ENCODE measurements around the gene ZMIZ1.

Gene ZMIZ1

GRCh38 chr10:79211616-79212015 lies 142.8 kb downstream of the ZMIZ1 start:
- TF ChIP-seq CTCF (IDR thresholded peaks at IDR 0.05; ENCODE audit: low read depth, low read length) (no peak), MYC (IDR thresholded peaks at IDR 0.05; ENCODE audit: low read depth, low read length) (no peak), MAX (IDR thresholded peaks at IDR 0.05; ENCODE audit: low read depth, low read length) (no peak), POLR2A (IDR thresholded peaks at IDR 0.05; ENCODE audit: extremely low read depth, insufficient read length) (no peak)
- no peak for DNase-seq (ENCODE audit: low read depth)
- H3K4me3 ChIP-seq (ENCODE audit: low read depth, low read length): no peak overlapping the region

GRCh38 chr10:79215531-79215930 lies 146.8 kb downstream of the ZMIZ1 start:
- no peak overlapping the region for H3K4me3 ChIP-seq (ENCODE audit: low read depth, low read length)
- TF ChIP-seq POLR2A (IDR thresholded peaks at IDR 0.05; ENCODE audit: extremely low read depth, insufficient read length) (no peak), MYC (IDR thresholded peaks at IDR 0.05; ENCODE audit: low read depth, low read length) (no peak), MAX (IDR thresholded peaks at IDR 0.05; ENCODE audit: low read depth, low read length) (no peak), CTCF (IDR thresholded peaks at IDR 0.05; ENCODE audit: low read depth, low read length) (no peak)
- DNase-seq (ENCODE audit: low read depth): no peak

GRCh38 chr10:79219322-79219957 lies 150.7 kb downstream of the ZMIZ1 start:
- no peak overlapping the region for H3K4me3 ChIP-seq (ENCODE audit: low read depth, low read length)
- DNase-seq (ENCODE audit: low read depth): no peak
- TF ChIP-seq CTCF (IDR thresholded peaks at IDR 0.05; ENCODE audit: low read depth, low read length) (no peak), MAX (IDR thresholded peaks at IDR 0.05; ENCODE audit: low read depth, low read length) (no peak), POLR2A (IDR thresholded peaks at IDR 0.05; ENCODE audit: extremely low read depth, insufficient read length) (no peak), MYC (IDR thresholded peaks at IDR 0.05; ENCODE audit: low read depth, low read length) (no peak)

GRCh38 chr10:79220307-79220706 lies 151.5 kb downstream of the ZMIZ1 start:
- no peak for DNase-seq (ENCODE audit: low read depth)
- H3K4me3 ChIP-seq (ENCODE audit: low read depth, low read length): no peak overlapping the region
- TF ChIP-seq MYC (IDR thresholded peaks at IDR 0.05; ENCODE audit: low read depth, low read length) (no peak), CTCF (IDR thresholded peaks at IDR 0.05; ENCODE audit: low read depth, low read length) (no peak), MAX (IDR thresholded peaks at IDR 0.05; ENCODE audit: low read depth, low read length) (no peak), POLR2A (IDR thresholded peaks at IDR 0.05; ENCODE audit: extremely low read depth, insufficient read length) (no peak)

- no peak for TF ChIP-seq MAX (IDR thresholded peaks at IDR 0.05; ENCODE audit: low read depth, low read length)
- no peak for DNase-seq (ENCODE audit: low read depth)
- no peak overlapping the region for H3K4me3 ChIP-seq (ENCODE audit: low read depth, low read length)
These were observed 152.6 kb downstream of the ZMIZ1 start for GRCh38 chr10:79221110-79222051.

- TF ChIP-seq CTCF (IDR thresholded peaks at IDR 0.05; ENCODE audit: low read depth, low read length): no peak
- no peak for DNase-seq (ENCODE audit: low read depth)
- no peak overlapping the region for H3K4me3 ChIP-seq (ENCODE audit: low read depth, low read length)
These were observed 153.4 kb downstream of the ZMIZ1 start for GRCh38 chr10:79222186-79222585.

Measured in NB4 (cell line).